IPS-20b (cell line): ENCODE data around the gene CTBP2.

ENCODE experiments used
- H3K27ac ChIP-seq: one replicate; pipeline ENCODE4 v1.5.1; 2013; ENCODE audit warnings: low read length
- H3K27me3 ChIP-seq: 2 replicates; pipeline ENCODE4 v1.6.1; 2013; ENCODE audit warnings: mild to moderate bottlenecking, low read length, inconsistent platforms; ENCODE audit not compliant: insufficient read depth
- H3K36me3 ChIP-seq: 2 replicates; pipeline ENCODE4 v1.6.1; 2013; ENCODE audit warnings: low read depth, mild to moderate bottlenecking, inconsistent platforms, low read length, moderate library complexity; ENCODE audit not compliant: insufficient read depth
- H3K4me1 ChIP-seq: 2 replicates; pipeline ENCODE4 v1.6.1; 2013; ENCODE audit warnings: mild to moderate bottlenecking, control low read depth, inconsistent platforms, low read length, moderate library complexity; ENCODE audit not compliant: insufficient read depth
- H3K4me3 ChIP-seq: 2 replicates; pipeline ENCODE4 v1.5.1; 2013; ENCODE audit warnings: mild to moderate bottlenecking, low read length, inconsistent platforms
- H3K9ac ChIP-seq: 2 replicates; pipeline ENCODE4 v1.6.1; 2013; ENCODE audit warnings: low read depth, mild to moderate bottlenecking, inconsistent platforms, low read length, moderate library complexity
- H3K9me3 ChIP-seq: 2 replicates; pipeline ENCODE4 v1.6.1; 2013; ENCODE audit warnings: mild to moderate bottlenecking, low read depth, low read length, inconsistent platforms; ENCODE audit not compliant: insufficient read depth

The CTBP2 gene

GRCh38 chr10:125177641-125178640 is 17.6 kb upstream of the CTBP2 start:
- no peaks in the 10 kb centered on the region for H3K36me3 ChIP-seq
- peaks cover 5% of the 10 kb centered on the region for H3K4me1 ChIP-seq
- no peak overlapping the region for H3K27ac ChIP-seq
- no peaks in the 10 kb centered on the region for H3K9me3 ChIP-seq
- H3K4me3 ChIP-seq = no peak overlapping the region
- H3K9ac ChIP-seq = no peak overlapping the region
- H3K27me3 ChIP-seq = no peaks in the 10 kb centered on the region

- Histone ChIP-seq H3K9me3 (no peaks in the 10 kb centered on the region), H3K9ac (no peak overlapping the region), H3K27ac (no peak overlapping the region), H3K4me3 (no peak overlapping the region), H3K4me1 (peaks cover 5% of the 10 kb centered on the region), H3K36me3 (no peaks in the 10 kb centered on the region), H3K27me3 (no peaks in the 10 kb centered on the region)
Measured at GRCh38 chr10:125175807-125176206, 15.4 kb upstream of the CTBP2 start.

GRCh38 chr10:125174360-125174759 is 14.0 kb upstream of the CTBP2 start:
- Histone ChIP-seq H3K27me3 (no peaks in the 10 kb centered on the region), H3K4me1 (peaks cover 5% of the 10 kb centered on the region), H3K27ac (no peak overlapping the region), H3K36me3 (no peaks in the 10 kb centered on the region), H3K9ac (no peak overlapping the region), H3K9me3 (no peaks in the 10 kb centered on the region), H3K4me3 (no peak overlapping the region)

GRCh38 chr10:125172694-125173093 is 12.3 kb upstream of the CTBP2 start:
- no peaks in the 10 kb centered on the region for H3K9me3 ChIP-seq
- no peaks in the 10 kb centered on the region for H3K27me3 ChIP-seq
- no peak overlapping the region for H3K9ac ChIP-seq
- no peak overlapping the region for H3K4me3 ChIP-seq
- H3K36me3 ChIP-seq = no peaks in the 10 kb centered on the region
- H3K4me1 ChIP-seq = peaks cover 5% of the 10 kb centered on the region
- H3K27ac ChIP-seq = no peak overlapping the region

GRCh38 chr10:125171402-125172306 is 11.3 kb upstream of the CTBP2 start:
- Histone ChIP-seq H3K27ac (no peak overlapping the region), H3K9me3 (no peaks in the 10 kb centered on the region), H3K4me3 (no peak overlapping the region), H3K27me3 (no peaks in the 10 kb centered on the region), H3K36me3 (no peaks in the 10 kb centered on the region), H3K9ac (no peak overlapping the region), H3K4me1 (peaks cover 5% of the 10 kb centered on the region)

- Histone ChIP-seq H3K27ac (no peak overlapping the region), H3K4me1 (peaks cover 5% of the 10 kb centered on the region), H3K36me3 (no peaks in the 10 kb centered on the region), H3K9ac (no peak overlapping the region), H3K9me3 (no peaks in the 10 kb centered on the region), H3K27me3 (no peaks in the 10 kb centered on the region), H3K4me3 (no peak overlapping the region)
Measured at GRCh38 chr10:125169915-125170314, 9.6 kb upstream of the CTBP2 start.

GRCh38 chr10:125169279-125169678 is 8.9 kb upstream of the CTBP2 start:
- Histone ChIP-seq H3K4me1 (peaks cover 4% of the 10 kb centered on the region), H3K4me3 (no peak overlapping the region), H3K27me3 (no peaks in the 10 kb centered on the region), H3K9ac (no peak overlapping the region), H3K9me3 (no peaks in the 10 kb centered on the region), H3K36me3 (no peaks in the 10 kb centered on the region), H3K27ac (no peak overlapping the region)

- no peak overlapping the region for H3K4me3 ChIP-seq
- H3K9me3 ChIP-seq = no peaks in the 10 kb centered on the region
- no peak overlapping the region for H3K27ac ChIP-seq
- peaks cover 7% of the 10 kb centered on the region; the same call in 1 of the 2 replicates for H3K4me1 ChIP-seq
- H3K36me3 ChIP-seq = no peaks in the 10 kb centered on the region
- no peaks in the 10 kb centered on the region for H3K27me3 ChIP-seq
- no peak overlapping the region for H3K9ac ChIP-seq
Measured at GRCh38 chr10:125166658-125167057, 6.3 kb upstream of the CTBP2 start.

- Histone ChIP-seq H3K4me3 (no peak overlapping the region), H3K4me1 (peaks cover 7% of the 10 kb centered on the region; the same call in 1 of the 2 replicates), H3K9ac (no peak overlapping the region), H3K36me3 (no peaks in the 10 kb centered on the region), H3K27ac (no peak overlapping the region), H3K27me3 (no peaks in the 10 kb centered on the region), H3K9me3 (no peaks in the 10 kb centered on the region)
Measured at GRCh38 chr10:125165584-125166573, 5.5 kb upstream of the CTBP2 start.

- Histone ChIP-seq H3K27me3 (no peaks in the 10 kb centered on the region), H3K36me3 (no peaks in the 10 kb centered on the region), H3K4me3 (no peak overlapping the region), H3K27ac (no peak overlapping the region), H3K9me3 (no peaks in the 10 kb centered on the region), H3K4me1 (peaks cover 7% of the 10 kb centered on the region; the same call in 1 of the 2 replicates), H3K9ac (no peak overlapping the region)
Measured at GRCh38 chr10:125164421-125164820, 4.1 kb upstream of the CTBP2 start.

- Histone ChIP-seq H3K4me3 (no peak overlapping the region), H3K4me1 (peaks cover 7% of the 10 kb centered on the region; the same call in 1 of the 2 replicates), H3K36me3 (no peaks in the 10 kb centered on the region), H3K27me3 (no peaks in the 10 kb centered on the region), H3K27ac (no peak overlapping the region), H3K9ac (no peak overlapping the region), H3K9me3 (no peaks in the 10 kb centered on the region)
Measured at GRCh38 chr10:125163803-125164202, 3.4 kb upstream of the CTBP2 start.
